GM12891 (cell line): Measurements from ENCODE around the gene FCGR2B.

Experiments
- POLR2A ChIP-seq: IDR thresholded peaks from 2 replicates; pipeline ENCODE4 v1.6.1; 2011; ENCODE audit warnings: low read depth, low read length, control low read depth
- POLR2AphosphoS5 ChIP-seq: IDR thresholded peaks from 2 replicates; pipeline ENCODE4 v1.6.1; 2011; ENCODE audit warnings: low read depth, low read length, control low read depth
- POU2F2 ChIP-seq: IDR thresholded peaks from 2 replicates; pipeline ENCODE4 v1.6.1; 2011; ENCODE audit warnings: low read depth, mild to moderate bottlenecking, control low read depth, low read length, moderate library complexity
- SPI1 ChIP-seq: IDR thresholded peaks from 2 replicates; pipeline ENCODE4 v1.6.1; 2011; ENCODE audit warnings: low read depth, low read length, control low read depth
- TAF1 ChIP-seq: IDR thresholded peaks from 2 replicates; pipeline ENCODE4 v1.6.1; 2011; ENCODE audit warnings: low read depth, low read length, control low read depth

GRCh38 chr1:161721738-161722343 lies 58.9 kb downstream of the FCGR2B start:
- TF ChIP-seq POLR2A = no peak
- TF ChIP-seq POLR2AphosphoS5 = no peak
- no peak for TF ChIP-seq SPI1
- TF ChIP-seq TAF1 = no peak
- TF ChIP-seq POU2F2 = no peak
